Measurements from ENCODE around the gene CCDC159. TPM values are rescaled to one million over a fixed set of nuclear protein-coding genes. Genes with fewer than 3 reads are reported as not detected.

Gene CCDC159
- total and polyA plus RNA-seq, 7 donors = 2.4 to 9.2 (median 5.3) TPM

DNA sequence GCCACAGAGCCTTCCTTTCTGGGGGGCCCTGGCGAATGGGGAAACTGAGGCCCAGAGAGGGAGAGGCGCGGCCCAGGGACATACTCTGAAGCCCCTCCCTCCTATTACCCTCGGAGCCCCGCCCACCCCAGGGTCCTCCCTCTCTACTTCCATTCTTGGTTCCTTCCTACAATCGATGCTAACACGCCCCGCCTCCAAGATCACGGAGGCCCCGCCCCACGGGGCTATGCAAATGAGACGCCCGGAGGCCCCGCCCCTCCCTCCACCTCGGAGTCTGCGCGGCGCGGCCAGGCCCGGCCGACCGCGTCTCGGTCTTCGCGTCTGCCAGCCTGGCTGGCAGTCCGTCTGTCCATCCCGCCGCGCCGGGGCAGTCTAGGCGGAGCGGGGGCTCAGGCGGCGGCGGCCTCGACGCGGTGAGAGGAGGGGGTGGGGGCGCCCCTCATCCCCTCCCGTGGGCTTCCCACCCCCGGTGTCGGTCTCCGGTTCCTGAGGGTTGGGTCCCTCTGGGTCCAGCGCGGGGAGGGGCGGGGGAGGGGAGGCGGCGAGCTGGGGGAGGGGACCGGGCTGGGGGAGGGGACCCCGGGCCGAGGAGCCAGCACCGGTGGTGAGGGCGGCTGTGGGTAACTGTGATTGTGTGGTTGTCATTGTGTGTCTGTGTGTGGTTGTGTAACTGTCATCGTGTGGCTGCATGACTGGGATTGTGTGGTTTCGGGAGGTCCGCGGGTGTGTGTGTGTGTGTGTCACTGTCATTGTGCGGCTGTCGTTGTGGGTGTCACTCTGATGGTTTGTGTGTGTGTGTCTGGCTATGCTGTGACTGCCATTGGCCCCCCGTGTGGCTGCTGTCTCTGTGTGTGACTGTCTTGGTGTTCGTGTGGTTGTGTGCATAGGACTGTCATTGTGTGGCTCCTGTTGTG is 9.1 kb downstream of the CCDC159 start, which contains the start of gene PLPPR2:
Gene PLPPR2 (plus strand): TSS at position 273 of the 914 bp plus-strand sequence. CDS start 2,242 bp downstream, outside the sequence.
- Histone ChIP-seq H3K27ac (peak within 1 kb of the TSS; percentile 42), H3K4me1 (peaks cover 5% of the 10 kb centered on the region), H3K27me3 (ENCODE audit: insufficient read depth in 3 of 3, low read length in 2 of 3) (no peaks in the 10 kb centered on the region), H3K36me3 (ENCODE audit: insufficient read depth in 1 of 2, low read depth in 1 of 2) (peaks cover 0 to 26% of the 10 kb centered on the region in 2 donors), H3K9me3 (no peaks in the 10 kb centered on the region), H3K4me3 (peak within 1 kb of the TSS; percentile 64)
- peak; percentile 93 to 99 (median 98) for ATAC-seq
- intact Hi-C loops (cut with DNase I) = no loop called here
- 3 to 13% (median 4%) methylated on average over 35 to 60 of the region's 62 CpGs for WGBS, 3 donors
- DNase-seq = peak; percentile 96
- no peak for TF ChIP-seq CTCF (IDR thresholded peaks at IDR 0.05)

DNA sequence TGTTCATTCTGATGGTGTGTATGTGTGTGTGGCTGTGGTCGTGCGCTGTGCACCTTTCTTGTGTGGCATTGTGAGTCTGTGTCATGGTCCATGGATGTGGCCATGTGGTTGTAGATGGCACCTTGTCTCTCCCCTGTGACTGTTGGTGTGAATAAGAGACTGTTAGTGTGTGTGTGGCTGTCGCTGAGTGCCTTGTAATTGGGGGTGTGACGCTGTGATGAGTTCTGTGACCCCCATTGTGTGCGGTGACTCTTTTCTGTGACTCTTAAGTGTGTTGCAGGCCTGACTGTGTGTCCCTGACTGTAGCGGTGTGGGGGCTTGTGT is 9.7 kb downstream of the CCDC159 start:
- peaks cover 5% of the 10 kb centered on the region for H3K4me1 ChIP-seq
- peak overlapping the region; percentile 64 for H3K4me3 ChIP-seq
- peak overlapping the region; percentile 42 for H3K27ac ChIP-seq
- no peak for TF ChIP-seq CTCF (IDR thresholded peaks at IDR 0.05)
- 80 to 84% (median 81%) methylated on average over 6 of the region's 6 CpGs for WGBS, 3 donors
- peaks cover 0 to 31% of the 10 kb centered on the region in 2 donors for H3K36me3 ChIP-seq (ENCODE audit: insufficient read depth in 1 of 2, low read depth in 1 of 2)
- intact Hi-C loops (cut with DNase I) = no loop called here
- ATAC-seq (peak in 1 of 4 donors; percentile 8), DNase-seq (no peak)
- H3K27me3 ChIP-seq (ENCODE audit: insufficient read depth in 3 of 3, low read length in 2 of 3) = no peaks in the 10 kb centered on the region
- no peaks in the 10 kb centered on the region for H3K9me3 ChIP-seq

DNA sequence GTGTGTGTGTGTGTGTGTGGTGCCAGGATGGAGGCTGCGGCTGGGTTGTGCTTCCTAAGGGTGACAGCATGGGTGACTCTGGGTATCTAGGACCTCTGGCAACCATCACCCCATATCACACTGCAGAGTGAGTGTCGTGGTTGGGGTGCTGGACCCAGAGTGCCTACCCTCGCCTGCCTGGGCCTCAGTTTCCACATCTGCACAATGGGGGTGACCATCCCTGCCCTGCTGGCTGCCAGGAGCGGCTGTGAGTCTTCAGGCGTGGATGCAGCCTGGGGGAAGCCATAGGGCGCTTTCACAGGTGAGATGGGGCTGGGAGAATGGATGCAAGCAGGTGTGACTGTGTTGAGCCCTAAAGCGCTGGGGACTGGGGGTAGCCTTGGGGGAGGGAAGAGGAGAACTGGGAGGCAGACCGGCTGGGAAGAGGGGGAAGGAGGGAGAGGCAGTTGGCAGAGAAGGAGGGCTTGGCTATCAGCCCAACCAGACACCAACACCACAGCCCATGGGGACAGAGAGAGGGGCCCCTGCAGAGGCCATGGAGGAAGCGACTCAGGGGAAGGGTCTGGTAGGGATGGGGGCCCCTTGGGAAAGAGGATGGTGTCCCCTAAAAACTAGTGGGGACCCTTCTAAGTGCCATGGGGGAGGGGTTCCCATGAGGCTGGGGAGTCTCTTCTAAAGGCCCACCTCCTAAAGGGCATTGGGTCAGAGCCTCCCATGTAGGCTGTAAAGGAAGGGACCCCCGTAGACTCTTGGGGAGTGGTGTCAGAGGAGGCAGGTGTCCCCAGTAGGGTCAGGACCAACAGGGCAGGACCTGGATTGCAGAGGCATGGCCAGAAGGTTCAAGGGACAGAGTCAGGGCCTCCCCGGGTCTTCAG is 10.6 kb downstream of the CCDC159 start:
- H3K27ac ChIP-seq = no peak overlapping the region
- H3K4me3 ChIP-seq = no peak overlapping the region
- no peak for DNase-seq
- TF ChIP-seq CTCF (IDR thresholded peaks at IDR 0.05) = no peak
- intact Hi-C loops (cut with DNase I) = no loop called here
- H3K36me3 ChIP-seq (ENCODE audit: insufficient read depth in 1 of 2, low read depth in 1 of 2) = peaks cover 0 to 37% of the 10 kb centered on the region in 2 donors
- peaks cover 5% of the 10 kb centered on the region for H3K4me1 ChIP-seq
- H3K9me3 ChIP-seq = no peaks in the 10 kb centered on the region
- WGBS, 3 donors = 80 to 87% (median 83%) methylated on average over 10 to 11 of the region's 11 CpGs
- H3K27me3 ChIP-seq (ENCODE audit: insufficient read depth in 3 of 3, low read length in 2 of 3) = no peaks in the 10 kb centered on the region
- no peak for ATAC-seq

- Histone ChIP-seq H3K4me1 (peaks cover 5% of the 10 kb centered on the region), H3K27ac (no peak overlapping the region), H3K36me3 (ENCODE audit: insufficient read depth in 1 of 2, low read depth in 1 of 2) (peaks cover 0 to 58% of the 10 kb centered on the region in 2 donors), H3K27me3 (ENCODE audit: insufficient read depth in 3 of 3, low read length in 2 of 3) (no peaks in the 10 kb centered on the region), H3K9me3 (no peaks in the 10 kb centered on the region), H3K4me3 (no peak overlapping the region)
- WGBS, 3 donors = 79 to 86% (median 86%) methylated on average over 11 of the region's 11 CpGs
- intact Hi-C loops (cut with DNase I) = no loop called here
- ATAC-seq (no peak), DNase-seq (no peak)
- TF ChIP-seq CTCF (IDR thresholded peaks at IDR 0.05) = no peak
Observed at GRCh38 chr19:11359421-11359820, 13.1 kb downstream of the CCDC159 start.
